Suppressor macrophage (primary cell): ENCODE data around the gene DYRK4.

Experiments used
- DNase-seq, 4 experiments: peaks; one replicate each; pipeline ENCODE4 v3.0.0-alpha.2; 2020 to 2022

DYRK4 gene

DNA sequence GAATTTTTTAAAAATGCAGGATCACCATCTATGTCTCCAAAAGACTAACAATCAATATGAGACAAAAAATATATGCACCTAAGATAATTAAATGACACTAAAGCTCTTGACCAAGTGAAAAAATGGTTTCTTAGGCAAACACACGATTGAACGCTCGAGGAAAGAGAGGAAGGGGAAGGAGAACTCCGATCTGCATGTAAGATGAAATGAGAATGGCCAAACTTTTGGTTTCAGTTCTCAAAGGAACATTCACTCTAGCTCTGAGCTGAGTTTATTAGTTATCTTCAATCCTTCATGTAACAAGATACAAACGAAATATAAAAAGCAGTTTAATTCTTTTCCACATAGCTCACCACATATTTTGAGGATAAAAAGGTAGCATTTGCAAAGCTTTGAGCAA lies 2.8 kb downstream of the DYRK4 start:
- DNase-seq = peak; percentile 36 to 79 (median 63)

DNA sequence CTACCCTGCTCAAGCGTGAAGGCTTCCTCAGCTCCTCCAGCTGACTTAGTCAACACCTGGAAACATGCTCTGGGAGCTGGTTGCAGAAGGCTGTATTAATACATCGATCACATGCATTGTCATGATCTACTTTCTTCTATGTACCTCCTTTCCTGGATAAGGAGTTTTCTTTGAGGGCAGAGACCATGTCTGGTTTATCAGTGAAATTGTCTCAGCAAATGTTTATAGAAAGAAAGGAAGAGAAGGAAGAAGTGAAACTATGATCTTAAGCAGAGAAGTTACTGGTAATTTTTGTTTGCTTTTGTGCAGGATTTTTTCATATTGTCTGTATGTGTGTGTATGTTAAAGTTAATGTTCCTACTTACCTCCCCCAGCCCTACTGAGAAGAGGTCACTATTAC lies 4.5 kb downstream of the DYRK4 start:
- peak in 3 of 4 experiments; percentile 30 to 59 (median 34) for DNase-seq

DNA sequence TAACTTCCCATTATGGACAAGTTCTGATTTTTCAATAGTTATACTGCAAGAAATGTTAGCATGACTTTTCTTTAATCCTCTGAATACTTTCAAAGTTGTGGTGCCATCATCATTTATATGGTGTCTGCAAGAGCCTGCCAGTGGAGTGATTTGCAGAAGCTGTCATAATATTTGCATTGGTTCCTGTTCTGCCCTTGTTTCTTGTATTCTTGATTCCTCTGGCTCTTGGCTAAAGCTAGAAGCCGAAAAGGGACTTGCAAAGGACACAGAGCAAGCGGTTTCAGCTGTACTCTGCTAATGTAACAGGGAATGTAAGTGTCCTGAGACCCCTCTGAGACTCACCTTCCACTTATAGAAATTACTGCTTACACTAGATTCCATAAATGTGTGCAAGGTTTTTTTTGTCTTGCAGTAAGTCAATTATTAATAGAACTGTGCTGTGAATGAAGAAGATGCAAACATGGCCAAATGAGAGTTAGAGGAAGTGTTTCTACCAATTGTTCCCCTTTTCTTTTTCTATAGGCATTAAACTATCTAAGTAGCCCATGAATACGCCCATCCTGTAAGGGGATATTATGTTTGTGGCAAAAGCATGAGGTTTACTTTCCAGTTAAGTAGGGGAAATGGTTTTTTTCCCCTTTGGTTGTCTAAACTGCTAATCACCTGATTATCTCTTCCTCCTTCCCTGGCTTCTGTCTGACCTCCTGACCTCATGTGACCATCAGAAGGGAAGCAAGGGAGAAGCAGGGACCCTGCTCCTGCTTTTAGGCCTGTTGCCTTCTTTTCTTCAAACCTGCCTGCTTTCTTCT lies 5.3 kb downstream of the DYRK4 start:
- peak; percentile 76 to 95 (median 90) for DNase-seq

DNA sequence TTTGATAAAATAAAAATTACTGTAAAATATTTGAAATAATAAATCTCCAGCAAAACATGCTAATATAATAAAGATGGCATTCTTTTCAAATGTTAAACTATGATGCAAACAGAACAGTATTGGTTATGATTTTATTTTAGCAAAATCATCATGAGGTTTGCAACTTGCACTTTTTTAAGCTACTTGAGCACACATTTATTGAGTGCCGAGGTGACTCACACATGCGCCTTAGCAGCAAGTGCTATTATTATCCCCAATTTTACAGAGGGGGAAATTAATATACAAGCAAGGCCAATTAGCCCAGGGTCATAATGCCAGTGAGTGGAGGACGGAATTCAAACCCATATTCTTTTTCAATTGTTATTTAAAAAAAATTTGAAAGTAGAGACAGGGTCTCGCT lies 7.3 kb downstream of the DYRK4 start:
- peak in 3 of 4 experiments; percentile 30 to 63 (median 59) for DNase-seq

DNA sequence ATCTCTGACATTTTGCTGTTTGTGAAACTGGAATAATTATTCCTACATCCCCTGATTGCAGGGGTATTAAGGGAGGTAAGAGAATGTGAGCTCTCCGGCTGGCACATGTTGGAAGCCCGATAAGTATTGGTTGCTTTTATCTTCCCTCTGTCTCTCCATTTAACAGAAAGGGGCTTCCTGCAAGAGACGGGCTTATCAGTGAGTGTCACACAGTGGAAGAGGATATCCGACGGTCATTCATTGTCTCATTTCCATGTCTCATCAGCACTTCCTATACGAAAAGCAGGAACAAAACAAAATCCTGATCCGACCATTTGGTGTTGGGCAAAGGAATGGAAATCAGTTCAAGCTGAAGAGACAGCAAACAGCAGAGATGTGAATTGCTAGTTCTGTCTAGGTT lies 10.7 kb downstream of the DYRK4 start:
- no peak for DNase-seq

DNA sequence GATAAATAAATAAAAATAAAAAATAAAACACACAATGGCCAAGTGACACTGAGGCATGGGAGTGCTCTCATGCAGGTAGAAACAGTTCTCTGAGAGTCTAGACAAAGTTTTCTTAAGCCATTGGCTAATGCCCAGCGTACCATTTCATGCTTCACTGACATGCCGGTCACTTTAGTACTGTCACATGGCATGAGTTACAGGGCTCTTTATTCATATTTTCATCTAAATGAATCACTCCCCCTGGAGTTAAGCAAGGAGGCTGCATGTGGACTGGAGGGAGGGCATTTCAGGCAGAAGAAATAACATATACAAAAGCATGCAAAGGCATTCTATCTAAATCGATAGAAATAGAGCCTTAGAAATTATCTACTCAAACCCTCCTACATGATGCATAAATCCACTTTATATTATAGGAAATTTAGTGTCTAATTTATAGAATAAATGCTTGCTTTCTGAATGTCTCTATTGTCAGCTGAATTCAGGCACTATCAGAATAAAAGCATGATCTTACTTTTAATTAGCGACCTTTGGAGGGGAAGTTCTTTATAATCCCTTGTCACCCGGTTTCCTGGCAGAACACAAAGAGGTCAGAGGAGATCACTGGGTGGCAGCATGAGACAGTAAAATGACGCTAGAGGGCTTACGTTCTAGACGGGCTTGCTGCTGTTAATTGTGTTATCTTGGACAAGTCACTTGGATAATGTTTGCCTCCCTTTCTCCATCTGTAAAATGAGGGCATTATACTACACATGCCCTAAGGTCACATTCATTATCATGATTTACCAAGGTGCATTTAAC lies 17.5 kb downstream of the DYRK4 start:
- peak; percentile 68 to 84 (median 79) for DNase-seq

DNA sequence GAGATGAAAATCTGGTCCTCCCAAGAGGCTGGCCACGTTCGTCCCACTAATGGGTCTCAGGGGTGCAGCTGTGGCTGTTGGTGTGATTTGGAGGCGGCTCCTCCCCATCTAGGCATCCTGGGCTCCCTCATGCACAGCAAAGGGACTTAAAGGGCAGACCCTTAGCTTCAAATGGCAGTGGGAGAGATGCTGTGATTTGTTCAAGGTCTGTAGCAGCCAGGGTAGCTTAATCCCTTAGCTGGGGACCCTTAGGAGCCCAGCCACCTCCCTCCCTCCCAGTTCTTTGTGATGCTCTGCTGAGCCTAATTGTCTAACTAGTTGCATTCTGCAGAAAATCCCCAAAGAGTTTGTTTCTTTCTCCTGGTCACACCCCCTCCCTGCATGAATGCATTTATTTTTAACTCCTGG lies 18.3 kb downstream of the DYRK4 start:
- DNase-seq = no peak

DNA sequence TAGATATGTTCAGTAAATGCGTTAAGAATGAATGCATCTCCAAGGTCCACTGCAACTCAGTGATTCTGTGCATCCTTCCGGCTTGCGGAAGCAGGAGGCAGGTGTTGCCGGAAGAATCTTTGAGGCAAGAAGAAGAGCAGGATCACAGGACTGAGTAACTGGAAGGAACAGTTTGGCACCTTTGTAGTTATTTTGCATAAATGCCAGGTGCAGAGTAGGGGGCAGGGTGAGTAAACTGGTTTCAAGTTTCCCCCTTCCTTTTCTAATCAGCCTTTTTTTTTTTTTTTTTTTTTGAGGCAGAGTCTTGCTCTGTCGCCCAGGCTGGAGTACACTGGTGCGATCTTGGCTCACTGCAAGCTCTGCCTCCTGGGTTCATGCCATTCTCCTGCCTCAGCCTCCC lies 22.3 kb downstream of the DYRK4 start:
- DNase-seq = no peak

DNA sequence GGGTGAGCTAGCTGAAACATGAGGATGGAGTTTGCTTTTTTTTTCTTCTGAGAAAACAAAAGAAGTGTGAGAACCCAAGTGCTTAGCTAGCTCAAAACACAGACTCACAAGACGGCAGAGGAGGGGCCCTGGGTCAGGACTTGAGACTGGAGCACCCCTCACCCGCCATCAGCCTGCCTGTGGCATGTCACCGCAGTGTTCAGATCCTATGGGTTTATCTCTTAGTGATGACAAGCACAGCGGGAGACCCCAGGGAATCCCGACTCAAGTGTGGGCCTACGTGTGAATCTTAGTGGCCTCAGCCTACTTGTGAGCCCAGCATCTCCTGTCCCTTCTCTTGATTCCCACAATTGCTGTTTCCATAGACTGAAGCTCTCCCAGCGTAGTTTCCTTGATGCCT lies 22.9 kb downstream of the DYRK4 start:
- DNase-seq = no peak

DNA sequence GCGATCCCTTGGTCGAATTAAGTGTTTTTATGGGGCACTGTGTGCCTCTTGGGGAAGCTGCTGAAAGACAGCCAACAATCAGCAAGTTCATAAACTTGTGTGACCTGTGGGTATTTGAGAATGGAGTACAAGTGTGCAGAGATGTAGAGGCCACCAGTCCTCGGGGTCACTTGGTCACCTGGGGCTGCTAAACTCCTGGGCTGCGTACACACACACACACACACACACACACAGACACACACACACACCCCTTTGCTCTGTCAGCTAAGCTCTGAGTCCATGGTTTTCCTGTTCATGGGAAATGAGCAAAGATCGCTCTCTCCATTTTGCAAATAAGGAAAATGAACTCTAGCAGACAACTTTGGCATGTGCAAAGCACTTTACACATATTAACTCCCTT lies 24.5 kb downstream of the DYRK4 start:
- no peak for DNase-seq

DNA sequence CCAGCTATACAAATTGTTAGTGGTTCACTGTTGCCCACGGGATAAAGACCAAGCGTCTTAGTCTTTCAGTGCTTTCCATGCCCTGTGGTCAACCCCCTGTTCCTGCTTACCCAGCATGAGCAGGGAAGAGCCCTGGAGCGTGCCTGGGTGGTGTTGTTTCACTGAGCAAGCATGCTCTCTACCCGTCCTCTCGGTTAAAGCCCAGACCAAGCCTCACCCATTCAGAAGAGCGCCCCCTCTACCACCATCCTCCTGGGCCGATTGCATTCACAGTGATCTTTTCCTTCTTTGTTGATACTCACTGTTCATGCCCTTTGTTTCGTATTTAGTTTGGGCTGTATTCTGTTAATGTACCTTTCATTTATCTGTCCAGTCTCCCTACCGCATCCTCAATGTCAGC lies 25.1 kb downstream of the DYRK4 start:
- no peak for DNase-seq

DNA sequence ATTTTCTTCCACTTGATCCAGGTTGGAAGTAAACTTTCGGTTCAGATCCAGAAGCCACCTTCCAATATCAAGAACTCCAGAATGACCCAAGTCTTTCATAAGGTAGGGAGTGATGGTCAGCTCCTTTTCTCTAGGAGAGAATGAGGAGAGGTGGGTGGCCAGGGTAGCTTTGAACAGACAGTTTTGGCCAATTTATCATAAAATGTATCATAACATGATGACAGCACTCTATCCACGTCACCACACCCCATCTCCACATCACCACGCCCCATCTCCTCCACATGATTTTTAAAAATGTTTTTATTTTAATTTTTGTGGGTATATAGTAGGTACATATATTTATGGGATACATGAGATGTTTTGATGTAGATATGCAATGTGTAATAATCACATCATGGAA lies 26.9 kb downstream of the DYRK4 start:
- no peak for DNase-seq

DNA sequence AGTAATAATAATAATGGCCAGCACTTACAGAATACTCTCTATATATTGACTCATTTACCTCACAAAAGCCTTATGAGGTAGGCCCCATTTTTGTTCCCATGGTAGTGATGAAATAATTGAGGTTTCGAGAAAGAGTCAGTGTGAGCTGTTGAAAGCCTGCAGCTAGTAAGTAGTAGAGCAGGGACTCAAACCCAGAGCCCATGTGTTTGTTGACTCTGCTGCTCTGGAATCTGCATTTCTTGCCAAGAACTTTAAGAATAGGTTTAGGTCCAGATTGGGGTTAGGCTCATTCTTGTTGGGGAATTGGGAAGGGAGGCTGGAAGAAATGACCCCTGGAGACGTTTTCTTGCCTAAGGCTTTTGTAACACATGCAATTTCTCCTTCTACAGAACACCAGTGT lies 27.9 kb downstream of the DYRK4 start:
- no peak for DNase-seq

DNA sequence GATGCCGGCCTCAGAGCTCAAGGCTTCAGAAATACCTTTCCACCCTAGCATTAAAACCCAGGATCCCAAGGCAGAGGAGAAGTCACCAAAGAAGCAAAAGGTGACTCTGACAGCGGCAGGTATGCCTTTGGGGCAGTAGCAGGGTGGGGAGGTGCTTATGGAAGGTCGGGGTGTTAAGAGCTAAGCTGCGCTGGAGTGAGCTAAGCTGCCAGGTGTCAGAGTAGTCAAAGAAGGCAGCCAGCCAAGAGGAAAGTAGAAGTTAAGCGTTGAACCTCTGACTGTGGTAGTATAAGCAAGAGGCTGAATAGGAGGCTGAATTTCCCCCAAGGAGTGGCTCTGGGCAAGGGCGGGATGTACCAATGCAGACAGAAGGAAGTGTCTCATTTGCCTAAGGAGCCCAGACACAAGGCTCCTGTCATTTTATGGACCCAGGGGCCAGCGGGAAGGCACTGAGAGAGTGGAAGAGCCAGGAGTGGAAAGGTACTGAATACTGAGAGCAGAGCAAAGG lies 29.2 kb downstream of the DYRK4 start:
- DNase-seq = no peak

DNA sequence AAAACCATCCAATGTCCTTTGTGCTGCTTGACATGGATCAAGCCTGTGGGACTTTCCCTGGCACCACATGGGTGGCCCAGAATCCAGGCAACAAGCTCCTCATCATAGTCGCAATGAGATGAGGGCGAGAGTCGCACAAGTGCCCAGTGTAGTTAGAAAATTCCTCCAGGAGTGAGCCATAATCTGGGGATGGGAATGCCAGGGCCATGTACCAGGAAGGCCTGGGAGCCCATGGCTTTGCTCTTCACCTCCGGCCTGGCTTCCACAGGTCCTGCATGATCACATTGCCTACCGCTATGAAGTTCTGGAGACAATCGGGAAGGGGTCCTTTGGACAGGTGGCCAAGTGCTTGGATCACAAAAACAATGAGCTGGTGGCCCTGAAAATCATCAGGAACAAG lies 33.9 kb downstream of the DYRK4 start:
- DNase-seq = no peak

DNA sequence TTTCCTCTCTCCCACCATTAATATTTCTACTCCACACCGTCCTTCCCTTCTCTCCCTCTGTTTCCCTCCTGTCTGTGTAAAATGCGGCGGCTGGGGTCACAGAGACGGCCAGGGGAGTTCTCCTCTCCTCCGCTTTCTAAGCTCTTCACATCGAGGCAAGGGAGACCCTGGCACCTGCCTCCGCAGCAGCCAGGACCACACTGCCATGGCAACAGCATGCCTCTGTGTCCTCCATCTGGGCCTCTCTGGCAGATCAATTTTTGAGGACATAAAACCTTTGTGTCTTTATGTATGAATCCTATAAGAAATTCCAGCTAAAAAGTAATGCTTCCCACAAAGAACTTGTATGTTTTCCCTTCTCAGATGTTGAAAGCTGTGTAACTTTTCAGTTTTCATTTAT lies 41.4 kb downstream of the DYRK4 start:
- DNase-seq = no peak

DNA sequence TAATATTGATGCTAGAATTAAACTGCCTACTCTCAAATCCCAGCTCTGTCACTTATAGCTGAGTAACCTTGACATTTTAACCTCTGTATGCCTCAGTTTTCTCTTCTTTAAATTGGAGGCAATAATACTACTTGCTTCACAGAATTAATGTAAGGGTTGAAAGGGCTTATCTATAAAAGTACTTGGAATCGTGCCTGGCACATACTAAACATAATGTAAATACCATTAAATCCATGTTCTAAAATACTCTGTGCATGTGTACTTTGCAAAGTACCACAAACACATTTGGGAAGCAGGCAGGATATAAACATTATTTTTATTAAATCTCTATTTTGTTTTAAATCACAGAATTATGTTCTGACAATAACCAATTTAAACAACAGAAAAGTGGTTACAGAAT lies 41.9 kb downstream of the DYRK4 start:
- DNase-seq = no peak

DNA sequence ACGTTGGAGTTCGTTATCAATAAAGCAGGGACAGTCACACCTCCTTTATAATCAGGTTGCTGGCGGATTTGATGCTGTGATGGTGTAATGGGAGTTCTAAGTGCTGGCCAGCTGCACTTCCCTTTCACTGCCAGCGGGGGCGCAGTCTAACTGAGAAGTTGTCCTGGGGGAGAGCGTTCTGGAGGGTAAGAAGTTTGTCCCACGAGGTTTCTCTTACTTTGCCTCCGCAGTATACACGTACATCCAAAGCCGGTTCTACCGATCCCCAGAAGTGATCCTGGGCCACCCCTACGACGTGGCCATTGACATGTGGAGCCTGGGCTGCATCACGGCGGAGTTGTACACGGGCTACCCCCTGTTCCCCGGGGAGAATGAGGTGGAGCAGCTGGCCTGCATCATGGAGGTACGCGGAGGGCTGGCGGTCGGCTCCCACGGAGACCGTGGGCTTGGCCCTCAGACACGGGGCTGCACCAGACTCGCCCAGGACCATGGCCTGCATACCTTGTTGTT lies 42.7 kb downstream of the DYRK4 start:
- DNase-seq = peak; percentile 87 to 94 (median 91)

DNA sequence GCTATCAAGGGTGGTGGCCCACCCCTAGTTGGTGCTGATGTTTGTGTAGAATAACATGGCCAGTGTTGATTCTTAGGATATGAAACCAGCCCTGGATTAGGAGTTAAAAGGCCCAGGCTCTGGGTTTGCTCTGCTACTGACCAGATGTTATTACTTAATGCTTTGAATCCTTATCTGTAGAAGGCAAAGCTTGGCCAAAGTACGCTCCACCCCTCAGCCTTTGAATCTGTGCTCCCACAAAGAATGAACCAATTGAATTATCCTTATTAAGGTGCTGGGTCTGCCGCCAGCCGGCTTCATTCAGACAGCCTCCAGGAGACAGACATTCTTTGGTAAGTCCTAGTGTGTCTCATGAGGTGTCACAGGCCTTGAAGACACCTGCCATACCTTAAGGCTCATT lies 45.0 kb downstream of the DYRK4 start:
- no peak for DNase-seq

DNA sequence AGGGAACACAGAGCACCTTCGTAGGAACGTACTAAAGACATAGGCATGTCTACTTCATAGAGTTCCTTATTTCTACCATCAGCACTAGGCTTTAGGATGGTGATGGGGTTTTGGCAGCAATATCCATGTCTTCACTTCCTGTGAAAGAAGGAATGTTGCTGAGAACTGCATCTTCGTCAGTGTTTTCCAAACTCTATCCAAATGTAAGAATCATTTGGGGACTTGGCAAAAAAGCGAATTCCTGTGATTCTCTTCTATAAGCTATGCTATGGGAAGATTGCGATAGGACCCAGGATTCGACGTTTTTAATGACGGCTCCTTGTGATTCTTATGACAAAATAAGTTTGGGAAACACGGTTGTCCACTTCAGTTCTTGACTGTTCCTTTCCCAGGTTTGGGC lies 47.1 kb downstream of the DYRK4 start:
- no peak for DNase-seq

DNA sequence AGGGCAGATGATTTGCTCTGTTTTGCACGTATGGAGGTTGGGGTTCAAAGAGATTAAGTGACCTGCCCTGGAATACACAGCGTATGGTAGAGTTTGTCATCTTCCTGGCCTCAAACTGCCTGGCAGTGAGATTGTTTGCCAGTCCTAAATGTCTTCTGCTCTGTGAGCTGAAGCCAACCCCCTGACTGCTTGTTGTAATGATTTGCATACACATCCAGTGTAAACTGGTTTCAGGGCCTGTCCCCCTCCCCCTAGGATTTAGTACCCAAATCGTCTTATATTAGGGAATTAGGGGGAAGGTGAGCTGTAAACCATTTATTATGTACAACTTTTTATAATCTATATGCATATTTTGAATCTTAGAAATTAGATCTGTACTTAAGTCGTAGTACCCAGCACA lies 48.5 kb downstream of the DYRK4 start:
- DNase-seq = no peak

DNA sequence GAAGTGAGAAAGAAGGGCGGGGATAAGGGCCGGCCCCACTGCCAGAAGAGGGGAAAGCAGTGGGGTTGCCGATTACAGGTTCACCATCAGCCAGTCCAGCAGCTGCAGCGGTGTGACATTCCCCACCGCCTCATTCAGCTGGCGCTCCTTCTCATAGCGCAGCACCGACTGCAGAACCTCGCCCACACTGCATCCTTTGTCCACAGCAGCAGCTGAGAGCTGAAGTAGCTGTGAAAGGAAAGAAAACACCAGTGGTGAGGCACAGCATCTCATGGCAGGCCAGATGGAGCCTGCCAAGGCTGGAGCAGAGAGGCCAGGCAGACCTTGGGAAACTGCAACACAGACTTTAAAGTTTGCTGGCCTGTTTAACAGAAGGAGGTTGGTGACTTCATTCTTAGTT lies 53.7 kb downstream of the DYRK4 start:
- DNase-seq = no peak

DNA sequence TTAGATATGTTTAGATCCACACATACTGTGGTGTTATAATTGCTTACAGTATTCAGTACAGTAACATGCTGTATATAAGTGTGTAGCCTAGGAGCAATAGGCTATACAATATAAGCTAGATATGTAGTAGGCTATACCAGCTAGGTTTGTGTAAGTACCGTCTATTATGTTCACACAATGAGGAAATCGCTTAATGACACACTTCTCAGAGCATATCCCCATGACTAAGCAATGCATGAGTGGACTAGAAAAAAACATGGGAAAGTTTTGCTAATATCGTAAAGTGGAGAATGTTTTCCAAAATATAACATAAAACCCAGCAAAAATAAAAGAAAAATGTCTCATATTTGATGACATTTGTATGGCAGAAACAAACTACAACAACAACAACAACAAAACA lies 59.5 kb downstream of the DYRK4 start:
- DNase-seq = peak in 1 of 4 experiments; percentile 4

DNA sequence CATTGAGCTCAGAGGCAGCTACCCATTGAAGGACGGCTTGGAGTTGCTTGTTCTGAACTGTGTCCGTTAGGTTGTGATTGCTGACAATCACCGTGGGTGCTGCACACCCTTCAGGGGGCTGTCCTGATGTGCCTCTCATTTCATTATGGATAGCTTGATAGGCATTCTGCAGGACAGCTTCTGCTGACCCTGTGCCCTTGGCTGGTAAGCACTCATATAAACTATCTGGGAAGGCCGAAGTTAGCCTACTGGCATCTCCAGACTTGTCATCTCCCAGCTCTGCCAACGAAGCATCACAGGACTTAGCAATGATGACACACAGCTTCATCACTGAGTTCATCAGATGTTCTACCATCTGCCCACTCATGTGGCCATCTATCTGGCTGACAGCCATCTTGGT lies 64.5 kb downstream of the DYRK4 start:
- DNase-seq = no peak
